B cell (primary cell): ENCODE results near the gene HABP4.

ENCODE experiments used
- CTCF ChIP-seq: fragments of 200-600 bp; IDR thresholded peaks from one replicate; pipeline ENCODE4 v1.8.0; 2022; ENCODE audit warnings: antibody characterized with exemption, mild to moderate bottlenecking
- EZH2 ChIP-seq: IDR thresholded peaks from 2 replicates; pipeline ENCODE4 v1.6.1; 2012; ENCODE audit warnings: borderline replicate concordance, low read depth, mild to moderate bottlenecking, moderate library complexity, low read length; ENCODE audit not compliant: insufficient read depth, poor library complexity, severe bottlenecking

DNA sequence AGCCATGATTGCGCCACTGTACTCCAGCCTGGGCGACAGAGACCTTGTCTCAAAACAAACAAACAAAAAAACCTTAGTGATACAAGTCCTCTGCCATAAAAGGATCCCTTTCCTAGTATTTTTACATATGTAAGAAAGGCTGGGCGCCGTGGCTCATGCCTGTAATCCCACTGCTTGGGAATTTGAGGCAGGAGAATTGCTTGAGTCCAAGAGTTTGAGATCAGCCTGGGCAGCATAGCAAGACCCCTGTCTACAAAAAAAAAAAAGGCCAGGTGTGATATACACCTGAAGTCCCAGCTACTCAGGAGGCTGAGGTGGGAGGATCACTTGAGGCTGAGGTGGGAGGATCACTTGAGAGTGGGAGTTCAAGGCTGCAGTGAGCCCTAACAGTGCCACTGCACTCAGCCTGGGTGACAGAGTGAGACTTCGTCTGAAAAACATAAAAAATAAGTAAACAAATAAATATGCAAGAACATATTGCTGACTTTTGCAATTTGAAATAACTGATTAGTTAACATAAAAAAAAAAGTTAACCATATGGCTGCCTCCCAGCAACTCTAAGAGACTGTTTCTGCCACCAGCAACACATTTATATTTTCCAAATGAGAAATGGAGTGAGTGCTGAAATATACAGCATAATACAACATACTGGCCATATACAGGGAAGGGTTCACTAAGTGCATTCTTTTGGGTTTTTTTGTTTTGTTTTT is 38.7 kb upstream of the HABP4 start:
- no peak for TF ChIP-seq CTCF
- no peak for TF ChIP-seq EZH2
